ENCODE results near the gene INPP4A. TPM values are rescaled to one million over a fixed set of nuclear protein-coding genes. Genes with fewer than 3 reads are reported as not detected.
A peak's percentile ranks its signal among the peaks of the same experiment; 100 is the strongest.

The INPP4A gene
- total and polyA plus RNA-seq, 2 of the 13 experiments (the other 11 are each of a cell fraction or from before 2014, with no cell fraction given): 10.1 to 10.9 TPM

DNA sequence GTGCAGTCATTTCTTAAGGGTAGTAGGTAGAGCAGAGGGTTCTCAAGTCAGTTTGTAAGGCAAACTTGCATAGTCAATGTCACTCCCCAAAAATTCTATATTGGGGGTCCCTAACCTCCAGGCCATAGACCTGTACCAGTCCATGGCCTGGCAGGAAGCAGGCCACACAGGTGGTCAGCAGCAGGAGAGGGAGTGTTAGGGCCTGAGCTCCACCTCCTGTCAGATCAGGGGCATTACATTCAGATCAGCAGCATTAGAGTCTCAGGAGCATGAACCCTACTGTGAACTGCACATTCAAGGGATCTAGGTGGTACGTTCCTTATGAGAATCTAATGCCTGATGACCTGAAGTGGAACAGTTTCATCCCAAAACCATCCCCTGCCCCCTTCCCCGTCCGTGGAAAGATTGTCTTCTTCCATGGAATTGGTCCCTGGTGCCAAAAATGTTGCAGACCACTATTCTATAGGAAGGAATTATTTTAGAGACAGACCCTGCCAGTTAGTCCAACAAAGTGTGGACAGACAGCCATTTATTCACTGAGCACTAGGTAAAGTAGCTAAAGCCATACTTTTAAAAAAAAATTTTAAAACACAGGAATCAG, 157.0 kb downstream of the INPP4A start (continued):
- TF ChIP-seq, protein P1, sequence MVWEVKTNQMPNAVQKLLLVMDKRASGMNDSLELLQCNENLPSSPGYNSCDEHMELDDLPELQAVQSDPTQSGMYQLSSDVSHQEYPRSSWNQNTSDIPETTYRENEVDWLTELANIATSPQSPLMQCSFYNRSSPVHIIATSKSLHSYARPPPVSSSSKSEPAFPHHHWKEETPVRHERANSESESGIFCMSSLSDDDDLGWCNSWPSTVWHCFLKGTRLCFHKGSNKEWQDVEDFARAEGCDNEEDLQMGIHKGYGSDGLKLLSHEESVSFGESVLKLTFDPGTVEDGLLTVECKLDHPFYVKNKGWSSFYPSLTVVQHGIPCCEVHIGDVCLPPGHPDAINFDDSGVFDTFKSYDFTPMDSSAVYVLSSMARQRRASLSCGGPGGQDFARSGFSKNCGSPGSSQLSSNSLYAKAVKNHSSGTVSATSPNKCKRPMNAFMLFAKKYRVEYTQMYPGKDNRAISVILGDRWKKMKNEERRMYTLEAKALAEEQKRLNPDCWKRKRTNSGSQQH (CRISPR knock-in tag; IDR thresholded peaks at IDR 0.05; ENCODE audit: low read depth): 0 out of 2 replicates have a peak, but pooled peaks have one; percentile 28
- TF ChIP-seq FOXO1 (CRISPR knock-in tag; IDR thresholded peaks at IDR 0.05): 0 out of 2 replicates have a peak, but pooled peaks have one; percentile 33
- no peak for TF ChIP-seq NFKBIZ (CRISPR knock-in tag; IDR thresholded peaks at IDR 0.05)
- TF ChIP-seq RBM22 (optimal IDR thresholded peaks at IDR 0.05; ENCODE audit: low read length): peak; percentile 47
- TF ChIP-seq ZNF619 (CRISPR knock-in tag; IDR thresholded peaks at IDR 0.05): 0 out of 2 replicates have a peak, but pooled peaks have one; percentile 44

DNA sequence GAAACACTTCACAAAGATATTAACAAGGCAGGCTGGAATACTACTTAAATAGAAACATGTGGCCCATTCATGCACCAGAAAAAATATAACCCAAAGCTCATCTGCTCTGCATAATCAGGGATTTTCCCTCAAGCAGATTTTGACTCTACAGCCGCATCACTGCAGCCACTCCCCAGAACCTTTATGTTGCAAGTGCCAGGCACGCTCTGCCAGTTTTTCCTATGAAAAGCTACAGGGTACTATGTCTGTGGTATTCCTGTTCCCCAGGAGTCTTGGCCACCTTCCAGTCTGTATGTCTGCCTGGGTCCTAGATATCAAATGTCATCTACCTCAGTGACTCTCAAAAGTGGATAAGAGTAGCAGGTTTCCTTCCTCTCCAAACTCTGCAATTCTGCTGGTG, 159.9 kb downstream of the INPP4A start:
- no peak overlapping the region for H3K4me3 ChIP-seq (replicated peaks in 1 of 3; ENCODE audit: insufficient read depth in 1 of 3, low read depth in 2 of 3, low read length in 3 of 3)
- peaks cover 50% of the 10 kb centered on the region for H3K79me2 ChIP-seq (ENCODE audit: insufficient read depth, low read length)
- in situ Hi-C loops (cut with HindIII; ENCODE audit: extremely low pct_ligation_motif_present, low pct_unique_long_range_greater_than_20kb) (loop anchor here (5.0 kb wide), 2 partner anchors 37 to 192 kb away; no protein-coding TSS in a partner anchor), intact Hi-C loops (cut with micrococcal nuclease; ENCODE audit: unreplicated experiment) (loop anchor here (10.0 kb wide), 1 partner anchor 160 kb away; the partner anchor contains the start of gene INPP4A)
- ChIA-PET CTCF (ENCODE audit: low intra/inter-chr PET ratio, low total read pairs) (no interaction called here), POLR2A (interaction anchor here (2.2 kb wide), 1 partner anchor 20 kb away, joined by 5 read pairs; no protein-coding TSS in a partner anchor)
- no TSS peak for BruUV-seq (replicated peaks)
- peaks cover 21% of the 10 kb centered on the region for H3K4me1 ChIP-seq (ENCODE audit: insufficient read depth, low read length)
- no peak overlapping the region for H3K27ac ChIP-seq (ENCODE audit: extremely low read length, insufficient read depth, low read length)
- H3K9me3 ChIP-seq (ENCODE audit: low read length): no peaks in the 10 kb centered on the region
- H4K20me1 ChIP-seq (ENCODE audit: insufficient read depth, low read length): peaks cover 4% of the 10 kb centered on the region
- no peaks in the 10 kb centered on the region; a peak in 1 of 5 replicates for H3K27me3 ChIP-seq (ENCODE audit: control insufficient read depth in 1 of 2, insufficient read depth in 2 of 2, low read length in 2 of 2)
- DNase-seq (ENCODE audit: low spot score) (no peak), ATAC-seq (no peak), FAIRE-seq (no peak)
- H3K36me3 ChIP-seq (replicated peaks in 1 of 2; ENCODE audit: control insufficient read depth in 1 of 2, insufficient read depth in 2 of 2, low read length in 2 of 2): peaks cover 7 to 27% of the 10 kb centered on the region in 2 experiments
- 100% methylated on average over 2 of the region's 2 CpGs for WGBS (ENCODE audit: low lambda C conversion rate)
- H3K9ac ChIP-seq (ENCODE audit: insufficient read depth, low read depth, low read length): no peak overlapping the region
- H2AFZ ChIP-seq (ENCODE audit: low read length): no peak overlapping the region
- H3K4me2 ChIP-seq (ENCODE audit: low read depth, low read length): no peak overlapping the region
- TF ChIP-seq, protein P2, sequence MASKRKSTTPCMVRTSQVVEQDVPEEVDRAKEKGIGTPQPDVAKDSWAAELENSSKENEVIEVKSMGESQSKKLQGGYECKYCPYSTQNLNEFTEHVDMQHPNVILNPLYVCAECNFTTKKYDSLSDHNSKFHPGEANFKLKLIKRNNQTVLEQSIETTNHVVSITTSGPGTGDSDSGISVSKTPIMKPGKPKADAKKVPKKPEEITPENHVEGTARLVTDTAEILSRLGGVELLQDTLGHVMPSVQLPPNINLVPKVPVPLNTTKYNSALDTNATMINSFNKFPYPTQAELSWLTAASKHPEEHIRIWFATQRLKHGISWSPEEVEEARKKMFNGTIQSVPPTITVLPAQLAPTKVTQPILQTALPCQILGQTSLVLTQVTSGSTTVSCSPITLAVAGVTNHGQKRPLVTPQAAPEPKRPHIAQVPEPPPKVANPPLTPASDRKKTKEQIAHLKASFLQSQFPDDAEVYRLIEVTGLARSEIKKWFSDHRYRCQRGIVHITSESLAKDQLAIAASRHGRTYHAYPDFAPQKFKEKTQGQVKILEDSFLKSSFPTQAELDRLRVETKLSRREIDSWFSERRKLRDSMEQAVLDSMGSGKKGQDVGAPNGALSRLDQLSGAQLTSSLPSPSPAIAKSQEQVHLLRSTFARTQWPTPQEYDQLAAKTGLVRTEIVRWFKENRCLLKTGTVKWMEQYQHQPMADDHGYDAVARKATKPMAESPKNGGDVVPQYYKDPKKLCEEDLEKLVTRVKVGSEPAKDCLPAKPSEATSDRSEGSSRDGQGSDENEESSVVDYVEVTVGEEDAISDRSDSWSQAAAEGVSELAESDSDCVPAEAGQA (IDR thresholded peaks at IDR 0.05; ENCODE audit: low read depth): no peak
- TF ChIP-seq, protein P2 (CRISPR knock-in tag; IDR thresholded peaks at IDR 0.05; ENCODE audit: borderline replicate concordance): no peak
- TF ChIP-seq, protein P3, sequence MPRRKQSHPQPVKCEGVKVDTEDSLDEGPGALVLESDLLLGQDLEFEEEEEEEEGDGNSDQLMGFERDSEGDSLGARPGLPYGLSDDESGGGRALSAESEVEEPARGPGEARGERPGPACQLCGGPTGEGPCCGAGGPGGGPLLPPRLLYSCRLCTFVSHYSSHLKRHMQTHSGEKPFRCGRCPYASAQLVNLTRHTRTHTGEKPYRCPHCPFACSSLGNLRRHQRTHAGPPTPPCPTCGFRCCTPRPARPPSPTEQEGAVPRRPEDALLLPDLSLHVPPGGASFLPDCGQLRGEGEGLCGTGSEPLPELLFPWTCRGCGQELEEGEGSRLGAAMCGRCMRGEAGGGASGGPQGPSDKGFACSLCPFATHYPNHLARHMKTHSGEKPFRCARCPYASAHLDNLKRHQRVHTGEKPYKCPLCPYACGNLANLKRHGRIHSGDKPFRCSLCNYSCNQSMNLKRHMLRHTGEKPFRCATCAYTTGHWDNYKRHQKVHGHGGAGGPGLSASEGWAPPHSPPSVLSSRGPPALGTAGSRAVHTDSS (CRISPR knock-in tag; conservative IDR thresholded peaks at IDR 0.05): no peak
- no peak for TF ChIP-seq ZKSCAN8 (CRISPR knock-in tag; IDR thresholded peaks at IDR 0.05; ENCODE audit: borderline replicate concordance)
- no peak for TF ChIP-seq ZNF547 (CRISPR knock-in tag; IDR thresholded peaks at IDR 0.05)
- TF ChIP-seq CAMTA2 (CRISPR knock-in tag; IDR thresholded peaks at IDR 0.05; ENCODE audit: borderline replicate concordance): no peak
- TF ChIP-seq NCOA2 (CRISPR knock-in tag; IDR thresholded peaks at IDR 0.05): no peak
- no peak for TF ChIP-seq RCOR2 (CRISPR knock-in tag; IDR thresholded peaks at IDR 0.05)
- TF ChIP-seq ZNF749 (CRISPR knock-in tag; IDR thresholded peaks at IDR 0.05; ENCODE audit: borderline replicate concordance): no peak
